ENCODE measurements around the gene WDR75. TPM values are rescaled to one million over a fixed set of nuclear protein-coding genes. Genes with fewer than 3 reads are reported as not detected.
A peak's percentile ranks its signal among the peaks of the same experiment; 100 is the strongest.

Gene WDR75
- total and polyA plus RNA-seq, 2 of the 4 experiments (the other 2 are of a cell fraction), result 21.7 to 52.2 TPM

DNA sequence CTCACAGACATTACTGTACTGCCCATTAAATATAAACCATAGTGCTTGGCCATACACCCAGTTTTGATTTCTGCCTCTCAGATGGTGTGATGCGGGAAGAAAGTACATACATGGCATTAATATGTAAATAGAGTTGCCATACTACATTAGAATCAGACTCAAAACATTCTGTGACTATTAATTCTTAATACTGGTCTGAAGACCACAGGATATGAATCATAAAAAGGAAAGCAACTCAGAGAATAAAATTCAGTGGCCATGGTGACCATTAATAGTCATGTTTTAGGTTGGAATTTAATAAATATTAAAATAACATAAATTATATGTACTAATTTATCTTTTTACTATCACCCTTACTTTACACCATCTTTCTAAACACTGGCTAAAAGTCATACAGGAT is 33.0 kb upstream of the WDR75 start:
- H3K56ac ChIP-seq (ENCODE audit: extremely low read depth, insufficient read depth, low read length), result peak overlapping the region; percentile 58; the same call in 1 of the 2 replicates
- peak overlapping the region; percentile 91; the same call in 1 of the 2 replicates for H3K9ac ChIP-seq (ENCODE audit: low read depth, low read length)
- intact Hi-C loops (cut with micrococcal nuclease), result loop anchor here (1.0 kb wide), 1 partner anchor 39 kb away; no protein-coding TSS in a partner anchor
- WGBS, 2 experiments (ENCODE audit: extremely low coverage in 2 of 2, insufficient read length in 1 of 2), result no CpG with 5 or more reads among the region's 1 CpG
- ChIA-PET CTCF (interaction anchor here (1.0 kb wide), 1 partner anchor 13 kb away, joined by 3 read pairs; no protein-coding TSS in a partner anchor), POLR2A (ENCODE audit: unreplicated experiment) (no interaction called here)
- H3K9me1 ChIP-seq (ENCODE audit: insufficient read depth, low read length), result no peaks in the 10 kb centered on the region
- peak overlapping the region; percentile 87; the same call in 1 of the 2 replicates for H3K23ac ChIP-seq (ENCODE audit: low read depth, low read length)
- H3K4me2 ChIP-seq (ENCODE audit: low read depth, low read length), result peak overlapping the region; percentile 98; the same call in 1 of the 2 replicates
- H2AK5ac ChIP-seq (ENCODE audit: low read depth, low read length), result peak overlapping the region; percentile 89
- dilution Hi-C loops (cut with HindIII; ENCODE audit: low sequenced_read_pairs, unreplicated experiment), result no loop called here
- H3K4me3 ChIP-seq (ENCODE audit: insufficient read depth, low read depth, low read length), result no peak overlapping the region
- H3K14ac ChIP-seq (replicated peaks; ENCODE audit: low read depth, low read length), result peak overlapping the region; percentile 49
- peak overlapping the region; percentile 97 for H3K27ac ChIP-seq (ENCODE audit: insufficient read depth, low read length)
- H2AFZ ChIP-seq (replicated peaks; ENCODE audit: low read length, poor library complexity), result no peak overlapping the region
- H4K5ac ChIP-seq (ENCODE audit: low read depth, low read length), result peak overlapping the region; percentile 75
- in situ Hi-C loops (cut with MboI; ENCODE audit: low sequenced_read_pairs), result loop anchor here (10.0 to 25.0 kb wide), 2 partner anchors 113 to 1096 kb away; no protein-coding TSS in a partner anchor
- H2BK15ac ChIP-seq (ENCODE audit: low read depth, low read length), result peak overlapping the region; percentile 92; the same call in 2 of the 3 replicates
- no peaks in the 10 kb centered on the region for H3K27me3 ChIP-seq (ENCODE audit: control insufficient read depth, insufficient read depth, low read length)
- no peak for TF ChIP-seq BHLHE40 (IDR thresholded peaks at IDR 0.05; ENCODE audit: low read depth, low read length)
- H3K79me1 ChIP-seq (ENCODE audit: low read depth in 1 of 2, low read length in 2 of 2), result peaks cover 0 to 6% of the 10 kb centered on the region in 2 experiments; a peak in 1 of 4 replicates
- H2AK9ac ChIP-seq (replicated peaks; ENCODE audit: low read depth, low read length, poor library complexity), result no peak overlapping the region
- peak overlapping the region; percentile 78; the same call in 1 of the 2 replicates for H3K4ac ChIP-seq (ENCODE audit: low read depth, low read length)
- H3K36me3 ChIP-seq (ENCODE audit: control insufficient read depth, insufficient read depth, low read length), result no peaks in the 10 kb centered on the region
- no peaks in the 10 kb centered on the region for H4K20me1 ChIP-seq (ENCODE audit: insufficient read depth, low read length)
- peak overlapping the region; percentile 95 for H2BK120ac ChIP-seq (ENCODE audit: low read depth, low read length)
- no TSS peak for BruUV-seq (replicated peaks)
- H3K4me1 ChIP-seq (ENCODE audit: control insufficient read depth, insufficient read depth, low read length), result peaks cover 13% of the 10 kb centered on the region
- H4K8ac ChIP-seq (ENCODE audit: low read depth in 2 of 2, low read length in 2 of 2), result peak overlapping the region; percentile 85 to 87
- H3K18ac ChIP-seq (ENCODE audit: low read depth, low read length), result peak overlapping the region; percentile 100
- DNase-seq (peak; percentile 18), ATAC-seq (ENCODE audit: low read depth) (no peak)
- H3K9me3 ChIP-seq (ENCODE audit: control insufficient read depth, insufficient read depth, low read length), result no peaks in the 10 kb centered on the region
- H4K91ac ChIP-seq (ENCODE audit: insufficient read depth, low read depth, low read length), result peak overlapping the region; percentile 67; the same call in 1 of the 2 replicates
- H2BK20ac ChIP-seq (ENCODE audit: low read depth, low read length), result peak overlapping the region; percentile 95
- H2BK5ac ChIP-seq (ENCODE audit: low read depth, low read length, poor library complexity, severe bottlenecking), result peak overlapping the region; percentile 97

All from IMR-90 (cell line).